Measurements from ENCODE around the gene GP1BB.

Gene GP1BB

GRCh38 chr22:19756288-19757128 lies 33.2 kb downstream of the GP1BB start:
- peak; percentile 65 to 69 for DNase-seq

GRCh38 chr22:19757140-19757984 lies 34.0 kb downstream of the GP1BB start:
- no peak for DNase-seq

GRCh38 chr22:19757985-19758895 lies 34.9 kb downstream of the GP1BB start:
- no peak for DNase-seq

- no peak for DNase-seq
These were observed 35.6 kb downstream of the GP1BB start for GRCh38 chr22:19758896-19759426.

GRCh38 chr22:19759427-19760057 lies 36.2 kb downstream of the GP1BB start:
- no peak for DNase-seq

- DNase-seq = no peak
These were observed 37.0 kb downstream of the GP1BB start, which contains the start of gene TBX1 for GRCh38 chr22:19760058-19760950. TSS of gene TBX1 (plus strand) at chr22:19760778. CDS start at chr22:19760844, 66 bp downstream.

GRCh38 chr22:19760951-19761724 lies 37.8 kb downstream of the GP1BB start:
- DNase-seq = no peak

GRCh38 chr22:19761725-19762567 lies 38.6 kb downstream of the GP1BB start:
- DNase-seq = no peak

- no peak for DNase-seq
These were observed 39.5 kb downstream of the GP1BB start for GRCh38 chr22:19762568-19763457.

GRCh38 chr22:19763458-19764298 lies 40.3 kb downstream of the GP1BB start:
- DNase-seq = no peak

GRCh38 chr22:19764299-19764593 lies 40.9 kb downstream of the GP1BB start:
- no peak for DNase-seq

- no peak for DNase-seq
These were observed 41.5 kb downstream of the GP1BB start for GRCh38 chr22:19764636-19765476.

GRCh38 chr22:19765477-19766239 lies 42.3 kb downstream of the GP1BB start:
- DNase-seq = no peak

- DNase-seq = no peak
These were observed 42.8 kb downstream of the GP1BB start for GRCh38 chr22:19766240-19766510.

- peak; percentile 23 to 36 for DNase-seq
These were observed 43.4 kb downstream of the GP1BB start for GRCh38 chr22:19766511-19767426.
